Hematopoietic multipotent progenitor cell (in vitro differentiated cells): ENCODE results near the gene ITGA7. TPM values are rescaled to one million over a fixed set of nuclear protein-coding genes. Genes with fewer than 3 reads are reported as not detected.

Experiments
- DNase-seq, 3 donors: peaks; one replicate each; pipeline ENCODE4 v3.0.0-alpha.2; 2011 to 2015; ENCODE audit warnings: low read depth in 2 of 3, low spot score in 2 of 3
- total RNA-seq: library from RNA; depleted of rRNA; stranded (reverse); fragments of >200 nt; gene quantifications from one replicate; pipeline ENCODE4 v1.2.3, GENCODE V29; 2012

ITGA7 gene
- total RNA-seq, 1 donor: 1.1 TPM

DNA sequence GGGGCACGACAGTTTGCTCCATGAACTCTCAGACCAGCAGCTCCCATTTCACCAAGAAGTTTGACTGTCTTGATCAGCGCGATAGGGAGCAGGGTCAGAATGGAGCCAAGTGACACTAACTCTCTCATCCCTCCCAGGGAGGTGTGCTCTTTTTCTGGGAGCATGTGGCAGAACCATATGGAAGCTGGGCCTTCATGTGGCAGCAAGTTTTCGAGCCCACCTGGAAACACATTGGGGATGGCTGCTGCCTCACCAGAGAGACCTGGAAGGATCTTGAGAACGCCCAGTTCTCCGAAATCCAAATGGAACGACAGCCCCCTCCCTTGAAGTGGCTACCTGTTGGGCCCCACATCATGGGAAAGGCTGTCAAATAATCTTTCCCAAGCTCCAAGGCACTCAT lies 24.0 kb downstream of the ITGA7 start:
- no peak for DNase-seq

- no peak for DNase-seq
These were observed 25.5 kb downstream of the ITGA7 start for GRCh38 chr12:55682087-55682796.

- DNase-seq: peak in 2 of 3 donors; percentile 53 to 71
These were observed 26.3 kb downstream of the ITGA7 start for GRCh38 chr12:55681142-55682077.

- DNase-seq: no peak
These were observed 28.0 kb downstream of the ITGA7 start for GRCh38 chr12:55679691-55680090.

DNA sequence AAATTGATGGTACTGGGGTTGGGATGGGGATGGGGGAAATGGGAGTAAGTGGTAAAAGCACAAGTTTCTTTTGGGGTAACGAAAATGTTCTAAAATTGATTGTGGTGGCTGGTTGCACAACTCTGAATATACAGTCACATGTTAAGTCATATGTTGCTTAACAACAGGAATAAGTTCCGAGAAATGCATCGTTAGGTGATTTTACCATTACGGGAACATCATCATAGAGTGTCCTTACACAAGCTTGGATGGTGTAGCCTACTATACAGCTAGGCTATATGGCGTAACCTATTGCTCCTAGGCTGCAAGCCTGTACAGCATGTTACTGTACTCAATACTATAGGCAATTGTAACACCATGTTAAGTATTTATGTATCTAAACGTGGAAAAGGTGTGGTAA lies 31.0 kb downstream of the ITGA7 start:
- DNase-seq: no peak

DNA sequence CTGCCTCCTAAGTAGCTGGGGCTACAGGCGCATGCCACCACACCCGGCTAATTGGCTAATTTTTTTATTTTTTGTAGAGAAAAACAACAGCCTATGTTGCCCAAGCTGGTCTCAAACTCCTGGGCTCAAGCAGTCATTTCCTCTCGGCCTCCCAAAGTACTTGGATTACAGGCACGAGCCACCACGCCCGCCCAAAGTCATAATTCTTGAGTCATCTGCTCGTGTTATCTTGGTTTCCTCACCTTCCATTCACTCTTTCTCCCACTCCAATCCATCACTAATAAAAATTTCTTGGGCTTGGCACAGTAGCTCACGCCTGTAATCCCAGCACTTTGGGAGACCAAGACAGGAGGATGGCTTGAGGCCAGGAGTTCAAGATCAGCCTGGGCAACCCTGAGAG lies 32.0 kb downstream of the ITGA7 start:
- no peak for DNase-seq

DNA sequence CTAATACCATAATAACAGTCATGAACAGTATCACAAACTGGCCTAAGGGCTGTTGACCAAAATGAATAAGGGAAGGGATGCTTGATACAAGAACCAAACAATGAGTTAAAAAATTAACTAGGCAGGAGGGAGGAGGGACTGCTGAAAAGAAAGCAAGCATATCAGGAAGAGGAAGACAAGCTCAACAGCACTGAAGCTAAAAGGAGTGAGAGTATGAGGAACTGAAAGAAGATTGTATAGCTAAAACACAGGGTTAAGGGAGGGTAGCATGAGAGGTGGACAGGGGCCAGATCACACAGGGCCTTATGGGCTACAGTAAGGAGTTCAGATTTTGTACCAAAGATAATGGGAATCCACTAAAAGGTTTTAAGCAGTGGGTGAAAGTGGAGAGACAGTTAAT lies 34.1 kb downstream of the ITGA7 start:
- DNase-seq: no peak

DNA sequence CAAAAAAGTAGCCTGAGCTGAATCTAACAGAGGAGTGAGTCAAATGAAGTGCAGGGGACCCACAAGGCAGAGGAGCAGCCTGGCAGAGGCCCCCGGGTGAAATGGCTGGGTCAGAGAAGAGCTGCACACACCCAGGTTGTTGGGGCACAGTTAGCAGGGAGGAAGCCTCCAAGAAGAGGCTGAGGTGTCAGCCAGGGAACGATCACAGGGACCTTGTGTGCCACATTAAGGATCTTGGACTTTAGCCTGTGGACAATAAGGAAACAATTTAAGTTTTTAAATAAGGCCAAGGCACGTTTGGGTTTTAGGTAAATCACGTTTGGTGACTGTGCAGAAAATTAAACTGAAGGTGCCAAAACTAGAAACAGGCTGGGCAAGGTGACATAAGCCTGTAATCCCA lies 36.0 kb downstream of the ITGA7 start:
- no peak for DNase-seq

DNA sequence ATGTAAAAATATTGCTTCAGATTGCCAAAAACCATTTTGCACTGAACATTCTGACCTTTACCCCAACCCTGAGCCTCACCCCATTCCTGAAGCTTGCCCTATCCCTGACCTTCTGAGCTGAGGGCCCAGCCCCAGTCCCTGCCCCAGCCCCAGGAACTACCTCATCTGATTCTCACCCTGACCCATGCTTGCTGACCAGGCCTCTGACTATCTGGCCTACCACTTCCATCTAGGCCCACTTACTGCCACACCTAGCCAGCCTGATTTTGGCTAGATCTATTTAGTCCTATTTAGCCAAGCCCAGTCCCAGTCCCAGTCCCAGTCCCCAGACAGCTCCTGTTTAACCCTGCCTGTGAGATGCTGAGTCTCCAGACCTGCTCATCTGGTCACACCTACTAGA lies 37.4 kb downstream of the ITGA7 start:
- DNase-seq: no peak

GRCh38 chr12:55666508-55666907 lies 41.2 kb downstream of the ITGA7 start:
- DNase-seq: no peak

GRCh38 chr12:55664826-55665225 lies 42.9 kb downstream of the ITGA7 start:
- DNase-seq: no peak

- no peak for DNase-seq
These were observed 44.3 kb downstream of the ITGA7 start for GRCh38 chr12:55663391-55663790.

- peak in 1 of 3 donors; percentile 54 for DNase-seq
These were observed 48.0 kb downstream of the ITGA7 start for GRCh38 chr12:55659486-55660385.

- no peak for DNase-seq
These were observed 48.9 kb downstream of the ITGA7 start for GRCh38 chr12:55658635-55659391.

DNA sequence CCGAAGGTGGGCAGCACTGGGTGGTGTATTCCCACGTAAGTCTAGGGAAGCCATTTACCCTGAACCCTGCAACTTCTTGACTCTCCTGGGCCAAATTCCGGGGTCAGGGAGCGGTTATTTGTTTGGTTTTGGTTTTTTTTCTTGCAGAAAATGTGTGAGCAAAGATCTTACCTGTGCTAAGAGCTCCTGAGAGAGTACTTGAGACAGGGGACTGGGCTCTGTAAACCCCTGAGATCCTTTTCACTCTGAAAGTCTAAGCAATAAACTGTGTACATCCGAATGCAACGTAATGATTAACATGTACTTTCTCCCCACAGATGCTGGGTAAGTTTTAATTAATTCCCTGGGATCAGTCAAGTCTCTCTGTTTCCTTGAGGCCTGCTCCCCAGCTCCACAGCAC lies 49.5 kb downstream of the ITGA7 start:
- DNase-seq: no peak

DNA sequence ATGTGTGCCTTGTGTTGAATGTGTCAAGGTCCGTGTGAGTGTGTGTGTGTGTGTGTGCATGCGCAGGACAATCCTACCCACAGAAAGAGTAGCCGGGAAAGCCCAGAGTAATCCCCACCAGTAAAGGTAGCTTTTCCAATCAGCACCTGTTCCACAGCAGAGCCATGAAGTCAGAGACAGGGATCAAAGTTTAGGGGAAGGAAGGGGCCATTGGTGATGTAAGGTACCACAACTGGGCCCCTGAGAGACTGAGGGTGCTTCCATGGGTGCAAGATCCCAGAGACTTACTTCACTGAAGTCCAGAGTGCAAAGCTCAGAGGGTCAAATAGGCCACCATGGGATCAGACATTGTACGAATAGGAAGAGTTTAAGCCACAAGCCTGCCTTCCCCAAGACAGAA lies 50.5 kb downstream of the ITGA7 start:
- DNase-seq: no peak

DNA sequence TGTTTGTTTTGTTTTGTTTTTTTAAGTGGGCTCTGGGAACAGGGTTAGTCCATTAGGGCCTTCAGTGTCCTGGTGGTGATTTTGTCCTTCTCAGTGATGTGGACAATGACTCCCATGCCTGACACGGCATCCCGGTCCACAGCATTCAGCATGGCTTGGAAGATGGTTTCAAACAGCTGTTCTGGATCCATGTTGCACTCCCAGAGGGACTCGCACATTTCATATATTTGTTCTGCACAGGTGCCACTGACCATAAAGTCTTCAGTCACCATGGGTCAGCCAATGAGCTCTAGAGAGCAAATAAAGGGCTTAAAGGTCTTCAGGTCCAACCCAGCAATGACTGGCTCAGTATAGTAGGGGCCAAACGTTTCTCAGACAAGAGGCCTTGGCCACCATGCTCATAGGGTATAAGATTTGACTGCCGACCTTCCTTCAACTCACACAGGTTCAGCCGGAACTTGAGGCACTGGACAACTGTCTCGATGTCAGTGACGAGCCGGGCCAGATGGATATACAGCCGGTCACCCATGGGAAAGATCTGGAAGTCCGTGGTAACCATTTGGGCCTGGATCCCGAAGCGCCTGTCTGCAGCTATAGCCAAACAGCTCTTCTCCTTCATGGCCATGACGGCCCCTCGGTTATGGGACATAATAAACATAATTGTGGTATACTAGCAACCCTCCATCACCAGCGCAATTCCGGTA lies 53.0 kb downstream of the ITGA7 start:
- DNase-seq: no peak

DNA sequence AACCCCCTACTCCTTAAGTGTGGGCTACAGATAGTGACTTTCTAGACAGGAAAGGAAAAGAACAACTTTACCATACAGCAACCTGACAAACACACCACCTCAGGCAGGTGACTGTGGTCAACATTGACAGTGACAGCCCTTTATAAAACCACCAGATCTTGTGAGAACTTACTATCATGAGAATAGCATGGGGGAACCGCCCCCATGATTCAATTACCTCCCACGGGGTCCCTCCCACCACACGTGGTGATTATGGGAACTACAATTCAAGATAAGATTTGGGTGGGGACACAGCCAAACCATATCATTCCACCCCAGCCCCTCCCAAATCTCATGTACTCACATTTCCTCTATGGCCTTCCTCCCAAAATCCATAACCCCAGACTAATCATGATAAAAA lies 54.7 kb downstream of the ITGA7 start:
- no peak for DNase-seq

GRCh38 chr12:55652352-55652751 lies 55.4 kb downstream of the ITGA7 start:
- DNase-seq: no peak

DNA sequence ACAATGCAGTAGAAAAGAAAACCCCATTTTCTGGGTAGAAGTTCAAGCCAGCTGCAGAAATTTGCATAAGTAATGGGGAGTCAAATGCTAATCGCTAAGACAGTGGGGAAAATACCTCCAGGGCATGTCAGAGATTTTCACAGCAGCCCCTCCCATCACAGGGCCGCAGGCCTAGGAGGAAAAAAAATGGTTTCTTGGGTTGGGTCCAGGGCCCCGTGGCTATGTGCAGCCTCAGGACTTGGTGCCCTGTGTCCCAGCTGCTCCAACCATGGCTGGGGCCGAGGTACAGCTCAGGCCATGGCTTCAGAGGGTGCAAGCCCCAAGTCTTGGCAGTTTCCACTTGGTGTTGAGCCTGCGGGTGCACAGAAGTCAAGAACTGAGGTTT lies 56.4 kb downstream of the ITGA7 start:
- DNase-seq: no peak
